HG02943 (cell line): Measurements from ENCODE around the gene IZUMO2.

ENCODE experiments used
- ATAC-seq: cut with Tn5 transposase; IDR thresholded peaks from one replicate; pipeline ENCODE4 v1.9.1; 2021; ENCODE audit warnings: mild to moderate bottlenecking, low read depth, moderate library complexity; ENCODE audit not compliant: unreplicated experiment

The IZUMO2 gene

DNA sequence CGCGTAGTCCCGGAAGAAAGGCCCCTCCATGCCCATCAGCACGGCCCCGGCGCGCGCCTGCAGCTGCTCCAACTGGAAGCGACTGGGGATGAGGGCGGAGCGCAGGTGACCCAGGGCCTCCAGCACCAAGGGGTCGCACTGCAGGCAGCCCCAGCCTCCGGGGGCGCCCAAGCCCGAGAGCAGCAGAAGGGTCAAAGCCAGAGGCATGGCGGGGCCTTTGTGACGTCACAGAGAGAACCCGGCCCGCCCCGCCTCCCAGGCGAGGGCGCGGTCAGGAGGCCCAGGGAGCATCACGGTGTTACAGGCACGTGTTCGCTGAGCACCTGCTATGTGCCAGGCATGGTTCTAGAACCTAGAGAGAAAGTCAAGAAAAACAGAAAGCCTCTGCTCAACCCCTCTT is at the start of gene IZUMO2:
Gene IZUMO2, minus strand, starts transcription at position 294 of the 400 bp plus-strand sequence. Its CDS starts 87 bp downstream, at position 207.
- ATAC-seq, result no peak

DNA sequence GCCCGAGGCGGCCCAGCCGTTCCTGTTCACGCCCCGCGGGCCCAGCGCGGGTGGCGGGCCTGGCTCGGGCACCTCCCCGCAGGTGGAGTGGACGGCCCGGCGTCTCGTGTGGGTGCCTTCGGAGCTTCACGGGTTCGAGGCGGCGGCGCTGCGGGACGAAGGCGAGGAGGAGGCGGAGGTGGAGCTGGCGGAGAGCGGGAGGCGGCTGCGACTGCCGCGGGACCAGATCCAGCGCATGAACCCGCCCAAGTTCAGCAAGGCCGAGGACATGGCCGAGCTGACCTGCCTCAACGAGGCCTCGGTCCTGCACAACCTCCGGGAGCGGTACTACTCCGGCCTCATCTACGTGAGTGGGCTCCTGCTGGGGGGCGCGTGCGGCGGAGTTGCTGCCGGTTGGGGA is 47.3 kb upstream of the IZUMO2 start:
- no peak for ATAC-seq

DNA sequence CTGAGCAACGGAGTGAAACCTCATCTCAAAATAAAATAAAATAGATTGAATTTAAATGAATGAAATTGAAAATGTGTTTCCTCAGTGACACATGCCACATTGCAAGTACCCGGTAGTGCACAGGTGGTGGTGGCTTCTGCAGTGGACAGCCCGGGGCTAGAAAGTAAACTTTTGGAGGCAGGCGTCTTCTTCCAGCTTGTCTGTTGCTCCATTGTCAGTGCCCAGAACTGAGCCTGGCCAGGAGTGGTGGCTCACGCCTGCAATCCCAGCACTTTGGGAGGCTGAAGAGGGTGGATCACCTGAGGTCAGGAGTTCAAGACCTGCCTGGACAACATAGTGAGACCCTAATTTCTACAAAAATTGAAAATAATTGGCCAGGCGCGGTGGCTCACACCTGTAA is 46.0 kb upstream of the IZUMO2 start:
- no peak for ATAC-seq

DNA sequence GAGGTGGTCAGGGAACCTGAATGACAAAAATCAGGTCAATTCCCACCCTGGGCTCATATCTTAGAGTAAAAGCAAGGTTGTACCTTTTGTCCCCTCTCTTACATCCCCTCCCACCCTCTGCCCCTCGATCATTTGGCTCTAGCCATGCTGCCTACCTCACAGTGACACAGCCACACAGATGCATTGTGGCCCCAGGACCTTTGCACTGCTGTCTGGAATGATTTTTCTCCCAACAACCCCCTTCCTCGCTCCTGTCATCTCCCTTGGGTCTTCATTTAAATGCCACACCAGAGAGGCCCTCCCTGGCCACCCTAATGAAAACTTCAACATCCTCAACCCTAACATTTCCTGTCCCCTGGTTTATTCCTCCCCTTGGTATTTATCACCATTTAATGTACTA is 44.6 kb upstream of the IZUMO2 start:
- ATAC-seq, result no peak

DNA sequence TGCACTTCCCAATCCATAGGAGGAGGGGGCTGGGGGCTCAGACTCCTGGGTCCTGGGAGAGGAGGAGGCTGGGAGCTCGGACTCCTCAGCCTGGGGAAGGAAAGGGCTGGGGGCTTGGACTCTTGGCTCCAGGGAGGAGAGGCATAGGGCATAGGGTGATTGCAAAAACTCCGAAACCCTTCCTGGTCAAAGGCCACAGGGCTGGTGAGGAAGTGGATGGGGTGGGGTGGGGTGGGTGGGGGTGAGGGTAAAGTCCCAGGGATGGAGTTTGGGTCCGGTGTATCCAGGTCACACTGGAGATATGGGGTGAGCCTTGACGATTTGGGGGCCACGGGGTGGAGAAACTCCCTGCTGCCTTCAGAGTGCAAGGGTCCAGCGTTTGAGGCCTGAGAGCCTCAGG is 43.1 kb upstream of the IZUMO2 start:
- no peak for ATAC-seq

DNA sequence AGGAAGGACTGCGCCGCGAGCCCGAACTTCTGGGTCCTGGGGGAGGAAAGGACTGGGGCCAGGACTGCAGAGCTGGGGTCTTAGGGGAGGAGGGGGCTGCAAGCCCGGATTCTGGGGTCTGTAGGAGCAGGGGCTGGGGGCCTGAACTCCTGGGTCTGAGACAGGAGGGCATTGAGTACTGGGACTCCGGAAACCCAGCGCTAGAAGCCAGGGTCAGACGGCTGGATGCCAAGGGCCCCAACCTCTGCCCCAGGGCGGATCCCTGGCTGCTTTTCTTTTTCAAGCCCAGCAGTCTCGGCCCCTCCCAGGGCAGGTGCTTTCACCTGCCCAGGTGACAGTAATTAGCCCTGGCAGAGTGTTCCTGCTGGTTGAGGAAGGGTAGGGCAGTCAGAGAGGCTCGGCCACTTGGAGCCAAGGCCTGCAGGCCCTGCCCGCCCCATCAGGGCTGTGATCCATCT is 42.6 kb upstream of the IZUMO2 start:
- ATAC-seq, result no peak

DNA sequence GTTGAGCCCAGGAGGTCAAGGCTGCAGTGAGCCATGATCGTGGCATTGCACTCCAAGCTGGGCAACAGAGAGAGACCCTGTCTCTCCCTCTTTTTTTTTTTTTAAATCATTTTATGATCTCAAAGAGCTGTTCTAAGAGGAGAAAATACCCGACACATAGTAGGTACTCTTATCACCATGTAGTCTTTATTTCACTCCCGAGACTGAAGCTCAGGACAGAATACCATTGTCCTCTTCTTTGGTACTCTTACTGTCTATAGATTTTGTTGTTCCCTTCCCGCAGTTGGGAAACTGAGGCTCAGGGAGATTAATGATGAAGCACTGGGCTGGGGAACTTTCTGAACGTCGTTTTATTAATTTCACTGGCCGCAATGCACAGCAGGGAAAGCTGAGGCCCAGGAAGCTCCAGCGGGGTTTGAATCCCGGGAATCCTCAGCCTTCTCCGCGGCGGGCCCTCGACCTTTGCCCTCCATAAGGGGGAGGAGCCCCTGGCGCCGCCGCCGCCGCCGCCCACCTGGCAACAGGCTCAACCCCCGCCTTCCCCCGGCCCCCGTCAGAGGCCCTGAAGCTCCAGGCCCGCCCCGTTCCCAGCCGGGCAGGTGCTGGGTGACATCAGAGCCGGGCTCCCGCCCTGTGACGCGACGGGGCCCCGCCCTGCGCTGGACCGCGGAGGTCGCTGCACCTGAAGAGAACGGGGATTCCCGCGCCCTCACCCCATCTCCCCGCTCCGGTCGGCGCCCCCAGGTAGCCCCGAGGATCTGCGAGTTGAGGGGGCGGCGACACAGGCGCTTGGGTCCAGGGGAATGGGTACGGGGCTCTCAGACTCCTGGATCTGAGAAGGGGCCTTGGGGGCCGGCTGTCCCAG is 42.0 kb upstream of the IZUMO2 start:
- no peak for ATAC-seq

DNA sequence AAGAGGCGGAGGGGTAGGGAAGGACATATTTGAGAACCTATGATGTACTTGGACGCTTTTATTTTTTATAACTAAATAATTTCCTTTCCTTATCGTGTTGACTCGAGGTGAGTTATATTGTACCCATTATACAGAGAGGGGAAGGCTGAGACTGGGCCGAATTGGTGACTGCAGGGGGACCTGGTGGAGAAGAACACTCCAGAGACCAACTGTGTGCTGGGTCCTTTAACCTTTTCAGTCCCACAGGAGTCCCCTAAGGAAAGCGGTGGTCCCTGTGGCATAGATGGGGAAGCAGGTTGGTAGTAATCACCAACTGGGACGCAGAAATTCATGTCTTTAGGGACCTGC is 41.0 kb upstream of the IZUMO2 start:
- no peak for ATAC-seq

DNA sequence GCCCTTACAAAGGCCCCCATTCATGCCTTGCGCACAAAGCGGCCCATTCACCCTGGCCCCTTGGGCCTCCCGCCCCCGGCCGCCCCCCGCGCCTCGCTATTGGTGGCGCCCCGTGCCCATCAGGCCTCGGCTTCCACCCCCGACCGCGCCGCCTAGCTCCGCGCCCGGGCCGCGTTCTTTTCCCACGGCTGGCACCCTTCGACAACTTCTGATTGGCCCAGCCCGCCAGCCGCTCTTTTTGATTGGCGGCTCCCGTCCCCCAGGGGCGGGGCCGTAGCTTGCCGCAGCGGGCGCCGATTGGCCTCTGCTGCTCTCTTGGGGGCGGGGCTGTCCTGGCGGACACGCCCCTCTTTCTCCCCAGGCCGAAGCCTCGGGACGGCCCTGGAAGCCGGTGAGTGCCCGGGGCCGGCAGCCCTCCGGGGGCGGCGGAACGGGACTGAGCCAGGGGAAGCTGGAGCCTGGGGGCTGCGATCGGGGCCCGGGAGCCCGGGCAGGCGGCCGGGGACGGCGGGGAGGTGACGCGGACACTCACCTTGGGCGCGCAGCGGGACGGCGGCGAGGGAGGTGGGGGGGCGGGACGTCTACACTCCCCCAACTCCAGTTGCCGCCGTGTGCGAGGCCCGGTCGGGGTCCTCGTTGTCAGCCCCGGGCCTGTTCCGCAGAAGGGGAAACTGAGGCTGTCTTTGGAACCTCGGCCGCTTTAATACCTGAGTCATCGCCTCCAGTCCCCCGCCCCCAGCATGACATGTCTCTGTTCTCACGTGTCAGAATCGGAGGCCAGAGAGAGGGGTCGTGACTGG is 40.4 kb upstream of the IZUMO2 start, which contains the start of gene MYH14:
Gene MYH14, plus strand, starts transcription at position 342 of the 800 bp plus-strand sequence. CDS start 6,744 bp downstream, outside the sequence.
- no peak for ATAC-seq

DNA sequence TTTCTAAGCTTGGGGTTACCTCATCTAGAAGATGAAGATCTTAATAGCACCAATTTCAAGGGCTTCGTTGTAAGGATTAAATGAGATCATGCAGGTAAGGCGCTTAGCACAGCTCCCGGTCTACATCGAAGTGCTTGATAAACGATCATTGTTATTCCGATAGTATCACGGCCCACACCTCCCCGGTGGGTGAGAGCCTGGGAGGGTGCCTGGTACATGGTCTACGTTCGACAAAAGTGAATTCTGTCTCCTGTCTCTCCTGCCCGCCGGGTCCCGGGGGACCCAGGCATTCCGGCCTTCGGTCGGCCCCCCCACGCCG is 39.8 kb upstream of the IZUMO2 start:
- ATAC-seq, result no peak

DNA sequence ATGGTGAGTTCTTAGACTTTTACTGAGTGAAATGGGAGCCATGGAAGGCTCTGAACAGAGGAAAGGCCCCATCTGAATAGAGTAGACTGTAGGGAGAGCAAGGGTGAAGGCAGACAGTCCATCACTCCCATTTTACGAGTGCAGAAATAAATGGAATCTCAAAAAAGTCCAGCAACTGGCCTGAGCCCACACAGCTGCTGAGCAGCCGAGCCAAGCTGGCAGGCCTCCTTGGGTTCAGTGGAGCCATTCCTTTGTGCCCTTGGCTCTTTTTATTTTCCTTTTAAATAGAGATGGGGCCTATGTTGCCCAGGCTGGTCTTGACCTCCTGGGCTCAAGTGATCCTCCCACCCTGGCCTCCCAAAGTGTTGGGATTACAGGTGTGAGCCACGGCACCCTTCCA is 39.3 kb upstream of the IZUMO2 start:
- ATAC-seq, result no peak

DNA sequence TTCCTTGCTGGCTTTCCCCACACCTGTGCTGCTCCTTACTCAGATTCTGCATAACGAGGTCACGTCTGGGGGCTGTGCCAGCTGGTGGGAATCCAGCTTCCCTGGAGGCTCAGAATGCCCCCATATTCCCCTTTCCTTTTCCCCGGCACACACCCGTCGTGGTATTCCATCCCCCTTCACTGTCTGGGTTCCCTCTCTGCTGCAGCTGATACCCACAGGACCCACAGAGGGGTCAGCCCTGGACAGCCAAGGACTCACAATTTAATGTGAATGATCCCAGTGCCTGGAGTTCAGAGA is 36.1 kb upstream of the IZUMO2 start:
- ATAC-seq, result no peak

DNA sequence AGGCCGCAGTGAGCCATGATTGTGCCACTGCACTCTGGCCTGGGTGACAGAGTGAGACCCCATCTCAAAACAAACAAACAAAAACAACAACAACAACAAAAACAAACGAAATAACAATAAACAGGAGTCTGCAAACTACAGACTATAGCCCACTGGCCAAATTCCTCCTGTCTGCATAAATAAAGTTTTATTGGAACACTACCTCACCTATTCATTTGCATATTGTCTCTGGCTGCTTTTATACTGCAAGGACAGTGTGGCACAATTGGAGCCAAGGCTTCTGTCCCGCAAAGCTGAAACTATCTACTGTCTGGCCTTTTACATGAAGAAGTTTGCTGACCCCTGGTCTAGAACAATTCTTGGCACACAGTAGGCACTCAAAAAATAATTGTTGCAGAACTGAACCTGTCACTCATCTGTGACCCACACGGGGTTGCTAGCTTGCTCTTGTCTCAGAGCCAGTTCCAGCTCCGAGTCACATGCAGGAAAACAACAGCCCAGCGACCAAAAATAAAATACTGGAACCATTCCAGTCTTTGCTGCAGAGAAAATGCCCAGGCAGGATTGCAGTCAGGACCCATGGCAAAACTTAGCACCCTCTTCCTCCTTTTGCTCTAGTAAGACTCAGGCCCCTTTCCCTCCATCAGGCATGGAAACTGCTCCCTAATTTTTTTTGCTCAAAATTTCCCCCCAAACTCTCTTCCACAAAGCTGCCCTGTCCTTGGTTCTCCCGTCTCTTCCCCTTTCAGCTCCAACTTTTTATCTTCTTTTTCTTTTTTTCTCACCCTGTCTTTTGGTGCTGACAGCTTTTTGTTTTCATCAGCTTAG is 35.6 kb upstream of the IZUMO2 start:
- no peak for ATAC-seq

DNA sequence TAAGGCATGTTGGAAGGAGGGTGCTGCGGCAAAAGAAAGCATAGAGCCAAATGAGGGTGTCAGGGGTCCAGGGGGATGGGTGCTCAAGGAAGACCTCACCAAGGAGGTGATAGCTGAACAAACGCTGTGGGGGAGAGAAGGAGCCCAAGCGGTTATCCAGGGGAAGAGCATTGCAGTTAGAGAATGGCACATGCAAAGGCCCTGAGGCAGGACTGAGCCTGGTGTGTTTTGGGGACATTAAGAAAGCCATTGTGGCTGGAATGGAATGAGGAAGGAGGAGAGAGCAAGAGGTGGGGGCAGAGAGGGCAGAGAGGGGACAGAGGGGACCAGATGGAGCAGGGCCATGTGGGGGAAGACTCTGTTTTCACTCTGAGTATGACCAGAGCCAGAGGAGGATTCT is 34.3 kb upstream of the IZUMO2 start:
- ATAC-seq, result no peak

DNA sequence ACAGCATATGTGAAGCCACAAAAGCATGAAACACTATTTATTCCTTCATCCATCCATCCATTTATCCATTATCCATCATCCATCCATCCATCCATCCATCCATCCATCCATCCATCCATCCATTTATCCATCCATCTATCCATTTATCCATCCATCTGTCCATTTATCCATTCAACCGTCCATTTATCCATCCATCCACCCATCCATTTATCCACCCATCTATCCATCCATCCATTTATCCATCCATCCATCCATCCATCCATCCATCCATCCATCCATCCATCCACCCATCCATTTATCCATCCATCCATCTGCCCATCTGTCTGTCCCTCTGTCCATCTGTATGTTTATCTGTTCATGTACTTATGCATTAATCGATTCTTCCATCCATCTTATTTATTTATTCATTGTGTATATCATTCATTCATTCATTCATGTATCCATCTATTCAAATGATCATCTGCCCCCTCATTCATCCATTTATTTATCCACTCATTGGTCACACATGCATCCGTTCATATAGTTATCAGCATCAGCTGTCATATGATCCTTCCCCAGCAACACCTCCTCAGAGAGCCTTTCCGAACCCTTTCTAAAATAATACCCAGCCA is 33.3 kb upstream of the IZUMO2 start:
- ATAC-seq, result no peak

DNA sequence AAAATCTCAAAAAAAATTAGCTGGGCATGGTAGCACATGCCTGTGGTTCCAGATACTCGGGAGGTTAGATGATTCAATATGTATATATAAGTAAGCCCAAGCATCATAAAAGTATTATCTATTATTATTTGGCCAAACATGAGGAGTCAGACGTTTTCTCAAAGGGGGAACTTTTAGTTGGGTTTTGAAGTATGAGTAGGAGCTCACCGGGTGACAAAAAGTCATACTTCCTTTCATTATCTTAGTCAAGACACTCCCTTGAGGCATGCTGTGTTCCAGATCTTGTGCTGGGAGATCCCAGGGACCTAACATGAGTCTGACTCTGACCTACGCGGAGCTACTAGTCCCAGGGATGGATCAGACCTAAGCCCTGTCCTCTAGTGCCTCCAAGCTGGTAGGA is 32.1 kb upstream of the IZUMO2 start:
- ATAC-seq, result no peak

DNA sequence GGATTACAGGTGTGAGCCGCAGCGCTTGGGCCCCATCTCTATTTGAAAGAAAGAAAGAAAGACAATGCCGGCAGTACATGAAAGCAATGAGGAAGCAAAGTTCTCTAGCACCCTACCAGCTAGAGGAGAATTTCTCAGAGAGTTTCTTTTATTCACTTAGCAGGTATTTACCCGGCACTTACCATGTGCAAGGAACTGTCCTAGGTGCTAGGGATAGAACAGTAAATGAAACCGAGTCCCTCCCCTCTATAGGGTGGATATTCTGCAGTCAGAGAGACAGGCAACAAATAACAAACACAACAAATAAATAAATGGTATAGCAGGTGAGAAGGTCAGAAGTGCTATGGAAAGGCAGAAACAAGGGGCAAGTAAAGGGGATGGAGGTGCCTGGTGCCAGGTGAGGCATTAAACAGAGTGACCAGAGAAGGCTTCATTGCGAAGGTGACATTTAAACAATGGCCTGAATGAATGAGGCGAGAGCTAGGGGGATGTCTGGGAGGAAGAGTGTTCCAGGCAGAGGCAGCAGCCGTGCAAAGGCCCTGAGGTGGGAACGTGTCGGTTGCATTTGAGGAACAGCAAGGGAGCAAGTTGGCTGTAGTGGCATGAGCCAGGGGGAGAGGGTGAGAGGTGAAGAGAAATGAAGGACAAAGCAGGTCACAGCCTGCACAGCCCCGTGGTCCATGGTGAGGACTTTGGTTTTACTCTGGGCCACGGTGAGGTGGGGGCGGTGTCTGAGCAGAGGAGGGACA is 29.6 kb upstream of the IZUMO2 start:
- no peak for ATAC-seq

DNA sequence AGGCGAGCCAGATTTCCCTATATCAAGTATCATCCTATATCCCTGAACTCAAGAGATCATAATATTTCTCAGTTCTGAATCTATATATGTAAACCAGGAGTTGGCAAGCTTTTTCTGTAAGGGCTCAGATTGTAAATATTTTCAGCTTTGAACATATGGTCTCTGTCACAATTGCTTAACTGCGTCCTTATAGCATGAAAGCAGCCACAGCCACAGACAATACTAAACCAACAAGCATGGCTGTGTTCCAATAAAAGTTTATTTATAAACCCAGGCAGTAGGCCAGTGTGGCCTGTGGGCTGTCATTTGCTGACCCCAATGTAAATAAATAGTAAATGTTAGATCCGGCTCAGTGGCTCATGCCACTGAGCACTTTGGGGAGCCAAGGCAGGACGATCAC is 28.1 kb upstream of the IZUMO2 start:
- ATAC-seq, result no peak

DNA sequence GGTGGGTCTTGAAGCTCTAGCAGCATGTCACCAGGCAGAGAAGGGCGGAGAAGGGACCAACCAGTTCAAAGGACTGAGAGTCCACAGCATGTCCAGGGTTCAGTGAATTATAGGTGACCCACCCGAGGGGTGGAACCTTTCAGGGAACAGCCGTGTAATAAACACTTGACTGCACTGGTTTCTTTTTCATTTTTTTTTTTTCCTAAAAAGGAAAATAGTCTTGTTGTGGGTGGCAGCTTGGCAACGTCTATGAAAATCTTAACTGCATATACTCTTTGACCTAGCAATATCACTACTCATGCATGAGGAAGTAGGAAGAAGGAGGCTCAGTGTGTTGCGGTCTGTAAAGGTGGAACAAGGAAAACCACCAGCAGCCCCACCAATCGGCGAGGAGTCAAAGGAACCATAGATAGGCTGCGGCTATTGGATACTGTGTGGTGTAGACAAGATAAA is 27.4 kb upstream of the IZUMO2 start:
- no peak for ATAC-seq

DNA sequence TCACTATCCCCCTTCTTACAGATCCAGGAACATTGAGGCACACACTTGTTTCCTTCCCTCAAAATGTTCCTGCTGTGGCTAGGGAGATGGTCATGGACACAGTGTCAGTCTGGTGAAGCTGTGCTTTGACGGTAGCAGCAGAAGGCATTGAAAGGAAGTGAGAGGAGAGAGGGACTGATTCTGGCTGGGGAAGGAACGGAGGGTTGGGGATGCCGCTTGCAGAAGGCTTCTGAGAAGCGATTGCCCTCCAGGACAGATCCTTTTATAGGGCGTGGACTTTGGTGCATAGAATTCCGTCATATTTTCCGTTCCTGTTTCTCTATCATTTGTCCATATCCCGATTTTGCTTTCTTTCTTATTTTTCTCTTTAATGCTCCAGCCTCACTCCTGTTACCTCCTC is 26.2 kb upstream of the IZUMO2 start:
- ATAC-seq, result no peak
